Right lobe of liver (tissue), 4 donors: ENCODE data around the gene DENND1B.

Source experiments
- POLR2A ChIP-seq: fragments of 450-650 bp; IDR thresholded peaks from one replicate; pipeline ENCODE4 v1.6.1; 2017; ENCODE audit warnings: antibody characterized with exemption, mild to moderate bottlenecking
- TF ChIP-seq, protein P1 (sequence below), 4 donors: fragments of 200-600 bp in 3 of 4; fragments of 450-650 bp in 1 of 4; IDR thresholded peaks; one replicate each; pipeline versions ENCODE4 v1.5.1 to v1.8.0; 2016 to 2022; ENCODE audit warnings: antibody characterized with exemption in 4 of 4, mild to moderate bottlenecking in 2 of 4
- donor health status: DM: no; HTN: no; CAD: no.
- donor health status: DM: no; HTN: no; CAD: no.
- donor health status: DM: no; HTN: yes; CAD: no.

DNA sequence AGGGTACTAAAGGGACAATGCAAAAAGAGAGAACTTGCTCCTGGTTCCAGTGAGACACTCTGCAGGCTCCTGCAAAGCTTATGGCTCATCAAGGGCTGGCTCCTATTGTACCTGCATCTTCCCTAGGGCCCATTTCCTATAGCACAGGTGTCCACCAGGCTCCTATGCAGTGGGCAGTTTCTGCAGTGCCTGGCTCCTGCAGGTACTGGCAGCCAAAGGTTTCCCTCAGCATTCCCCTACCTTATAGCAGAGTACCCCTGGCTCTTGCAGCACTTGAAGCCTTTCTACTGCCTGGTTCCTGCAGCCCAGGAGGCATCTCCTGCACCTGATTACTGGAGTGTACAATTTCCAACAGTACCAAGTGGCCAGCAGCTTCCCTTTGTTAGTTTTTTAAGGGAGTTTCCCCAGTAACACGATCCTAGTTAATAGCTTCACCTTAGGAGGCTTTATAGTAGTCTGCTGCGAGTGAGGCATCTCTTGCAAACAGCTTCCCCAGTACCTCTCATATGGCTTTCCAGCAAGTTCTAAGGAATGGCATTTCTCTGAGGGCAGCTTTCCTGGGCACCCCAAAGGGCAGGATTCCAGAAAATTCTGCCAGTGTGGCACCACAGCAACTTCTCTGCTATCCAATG, 141.7 kb downstream of the DENND1B start:
- TF ChIP-seq, protein P1, sequence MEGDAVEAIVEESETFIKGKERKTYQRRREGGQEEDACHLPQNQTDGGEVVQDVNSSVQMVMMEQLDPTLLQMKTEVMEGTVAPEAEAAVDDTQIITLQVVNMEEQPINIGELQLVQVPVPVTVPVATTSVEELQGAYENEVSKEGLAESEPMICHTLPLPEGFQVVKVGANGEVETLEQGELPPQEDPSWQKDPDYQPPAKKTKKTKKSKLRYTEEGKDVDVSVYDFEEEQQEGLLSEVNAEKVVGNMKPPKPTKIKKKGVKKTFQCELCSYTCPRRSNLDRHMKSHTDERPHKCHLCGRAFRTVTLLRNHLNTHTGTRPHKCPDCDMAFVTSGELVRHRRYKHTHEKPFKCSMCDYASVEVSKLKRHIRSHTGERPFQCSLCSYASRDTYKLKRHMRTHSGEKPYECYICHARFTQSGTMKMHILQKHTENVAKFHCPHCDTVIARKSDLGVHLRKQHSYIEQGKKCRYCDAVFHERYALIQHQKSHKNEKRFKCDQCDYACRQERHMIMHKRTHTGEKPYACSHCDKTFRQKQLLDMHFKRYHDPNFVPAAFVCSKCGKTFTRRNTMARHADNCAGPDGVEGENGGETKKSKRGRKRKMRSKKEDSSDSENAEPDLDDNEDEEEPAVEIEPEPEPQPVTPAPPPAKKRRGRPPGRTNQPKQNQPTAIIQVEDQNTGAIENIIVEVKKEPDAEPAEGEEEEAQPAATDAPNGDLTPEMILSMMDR (IDR thresholded peaks at IDR 0.05): no peak
- TF ChIP-seq POLR2A: no peak
